Measurements from ENCODE around the gene ALDH3A1.

ALDH3A1 gene

GRCh38 chr17:19740933-19741332 lies 7.2 kb downstream of the ALDH3A1 start:
- DNase-seq = no peak

DNA sequence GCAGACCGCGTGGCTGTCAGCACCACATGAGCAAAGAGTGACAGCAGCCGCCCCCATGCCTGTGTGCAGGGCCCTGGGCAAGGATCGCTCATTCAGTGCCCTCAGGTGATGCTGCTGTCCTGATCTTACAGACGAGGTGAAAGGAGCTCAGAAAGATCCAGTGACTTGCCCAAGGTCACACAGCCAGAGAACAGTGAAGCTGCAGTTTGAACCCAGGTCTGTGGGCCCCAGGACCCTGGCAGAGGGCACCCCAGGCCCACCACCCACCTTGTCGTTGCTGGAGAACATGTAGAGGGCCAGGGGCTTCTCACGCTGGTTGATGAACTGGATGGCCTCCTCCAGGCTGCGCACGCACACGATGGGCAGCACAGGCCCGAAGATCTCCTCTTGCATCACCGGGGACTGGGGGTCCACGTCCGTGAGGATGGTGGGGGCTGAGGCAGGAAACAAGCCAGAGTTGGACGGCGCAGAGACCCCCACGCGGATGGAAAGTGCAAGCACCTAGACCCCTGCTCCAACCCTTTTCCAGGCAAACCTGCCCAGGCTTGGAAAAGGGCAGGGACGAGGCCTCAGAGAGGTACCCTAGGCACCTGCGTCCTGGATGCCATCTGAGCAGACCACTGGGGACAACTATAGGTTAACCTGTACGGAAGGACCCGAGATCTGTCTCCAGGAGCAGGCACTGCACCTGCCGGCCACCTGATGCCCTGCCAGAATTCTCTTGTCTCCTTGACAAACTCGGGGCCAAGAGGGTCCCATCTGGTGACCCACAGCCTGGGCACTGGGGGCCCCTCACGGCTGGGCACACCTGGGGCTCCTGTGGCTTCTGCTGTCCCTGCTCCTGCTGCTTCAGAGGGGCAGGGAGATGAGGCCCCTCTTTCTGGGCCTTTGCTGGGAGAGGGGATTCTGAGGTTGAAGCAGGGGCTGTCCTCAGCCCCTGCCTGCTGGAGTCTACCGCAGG lies 8.6 kb downstream of the ALDH3A1 start:
- no peak for DNase-seq

DNA sequence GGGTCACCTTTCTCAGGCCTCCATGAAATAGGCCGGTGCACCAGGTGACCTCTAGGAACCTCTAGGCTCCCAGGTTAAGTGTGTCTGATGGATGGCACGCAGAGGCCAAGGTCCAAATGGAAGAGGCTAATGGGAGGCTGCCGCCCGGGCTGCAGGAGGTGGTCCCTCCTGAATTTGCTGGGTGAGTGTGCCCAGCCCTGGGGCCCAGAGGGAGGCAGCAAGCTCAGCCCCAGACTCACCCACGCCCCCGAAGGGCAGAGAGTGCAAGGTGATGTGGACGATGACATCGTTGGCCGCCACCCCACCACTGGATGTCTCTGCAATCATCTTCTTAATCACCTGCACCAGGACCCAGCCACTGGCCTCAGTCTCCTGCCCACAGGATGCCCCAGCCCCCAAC lies 9.3 kb downstream of the ALDH3A1 start:
- DNase-seq = no peak

- DNase-seq = no peak
These were observed 10.0 kb downstream of the ALDH3A1 start for GRCh38 chr17:19738073-19738449.

GRCh38 chr17:19737305-19738072 lies 10.6 kb downstream of the ALDH3A1 start:
- no peak for DNase-seq

GRCh38 chr17:19736071-19736470 lies 12.0 kb downstream of the ALDH3A1 start:
- DNase-seq = no peak

DNA sequence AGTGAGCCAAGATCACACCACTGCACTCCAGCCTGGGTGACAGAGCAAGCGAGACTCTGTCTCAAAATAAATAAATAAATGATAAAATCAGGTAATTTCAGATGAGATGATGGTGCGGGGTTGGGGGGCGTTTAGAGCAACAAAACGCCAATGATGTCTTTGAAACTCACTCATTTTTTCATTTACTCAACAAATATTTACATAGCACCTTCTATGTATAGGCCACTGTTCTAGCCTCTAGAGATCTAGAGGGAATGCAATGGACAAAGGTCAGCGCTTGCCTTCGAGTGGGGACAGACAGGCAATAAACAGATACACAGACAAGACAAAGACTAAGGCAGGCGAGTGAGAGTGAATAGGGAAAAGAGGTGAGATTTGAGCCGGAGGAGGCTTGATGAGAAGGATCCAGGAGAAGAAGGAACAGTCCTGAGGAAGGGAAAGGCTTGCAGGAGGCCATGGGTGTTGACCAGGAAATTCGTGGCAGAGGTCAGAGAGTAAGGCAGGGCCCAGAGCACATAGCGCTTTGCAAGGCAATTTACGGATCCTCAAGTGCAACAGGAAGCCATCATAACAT lies 14.1 kb downstream of the ALDH3A1 start:
- DNase-seq = no peak

GRCh38 chr17:19731626-19732025 lies 16.5 kb downstream of the ALDH3A1 start:
- no peak for DNase-seq

- no peak for DNase-seq
These were observed 17.3 kb downstream of the ALDH3A1 start for GRCh38 chr17:19730843-19731242.

- DNase-seq = no peak
These were observed 18.2 kb downstream of the ALDH3A1 start for GRCh38 chr17:19729900-19730299.

DNA sequence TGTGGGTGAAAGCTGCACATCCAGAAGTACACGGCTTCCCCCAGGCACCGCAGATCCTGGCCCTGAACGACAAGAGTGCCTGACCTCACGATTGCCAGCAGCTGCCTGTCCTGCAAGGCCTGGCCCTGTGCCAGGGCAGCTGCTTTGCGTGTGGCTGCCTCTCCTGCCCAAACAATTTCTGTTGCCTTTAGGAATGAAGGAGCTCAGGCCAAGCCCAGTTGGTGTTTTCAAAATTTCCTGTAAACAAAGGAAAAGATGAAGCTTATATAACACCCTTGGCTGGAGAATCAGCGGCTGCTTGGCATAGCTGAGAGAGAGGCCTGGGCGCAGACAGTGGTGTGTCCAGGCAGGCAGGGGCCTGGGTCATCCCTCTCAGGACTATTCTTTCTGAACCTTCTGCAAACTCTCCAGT lies 20.0 kb downstream of the ALDH3A1 start:
- no peak for DNase-seq

DNA sequence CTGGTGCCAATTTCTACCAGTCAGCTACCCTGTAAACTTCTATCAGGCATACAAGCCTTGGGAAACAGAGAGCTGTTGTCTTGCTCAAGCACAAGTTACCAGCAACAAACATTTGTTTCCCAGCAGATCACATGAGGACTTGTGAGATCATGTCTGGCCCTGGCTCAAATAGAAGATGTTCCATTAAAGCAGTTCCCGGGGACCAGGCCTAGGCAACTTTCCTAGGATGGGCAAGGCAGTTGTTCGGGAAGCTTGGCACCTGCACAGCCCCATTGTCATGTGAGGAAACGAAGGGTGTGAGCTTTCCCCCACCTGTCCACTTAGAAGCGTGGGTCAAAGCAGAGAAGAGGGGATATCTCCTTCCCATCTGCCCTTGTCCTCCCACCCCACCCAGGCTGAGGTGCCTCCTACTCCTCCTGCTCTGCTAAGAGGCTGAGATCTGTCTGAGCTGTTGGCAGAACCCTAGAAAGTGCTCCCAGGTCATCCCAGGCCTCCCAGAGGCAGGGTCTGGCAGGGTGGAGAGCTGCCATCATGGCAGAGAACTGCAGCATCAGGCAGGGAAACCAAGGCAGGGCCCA lies 20.5 kb downstream of the ALDH3A1 start:
- DNase-seq = no peak

GRCh38 chr17:19726631-19727376 lies 21.3 kb downstream of the ALDH3A1 start:
- DNase-seq = no peak

- DNase-seq = no peak
These were observed 22.6 kb downstream of the ALDH3A1 start for GRCh38 chr17:19725486-19725885.

- no peak for DNase-seq
These were observed 23.3 kb downstream of the ALDH3A1 start for GRCh38 chr17:19724501-19725420.

GRCh38 chr17:19723964-19724363 lies 24.1 kb downstream of the ALDH3A1 start:
- DNase-seq = no peak

- no peak for DNase-seq
These were observed 27.3 kb downstream of the ALDH3A1 start for GRCh38 chr17:19720631-19721426.

DNA sequence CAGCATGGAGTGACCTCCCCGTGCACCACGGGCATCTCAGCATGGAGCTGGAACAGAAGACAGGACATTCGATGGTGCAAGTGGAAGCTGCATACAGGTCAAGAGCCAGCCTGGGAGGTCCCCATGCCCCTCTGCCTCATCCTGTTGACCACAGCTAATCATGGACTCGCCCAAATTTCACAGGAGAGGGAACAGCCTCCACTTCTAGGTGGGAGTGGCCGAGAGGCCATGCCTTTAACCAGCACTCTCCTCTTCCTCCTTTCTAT lies 28.0 kb downstream of the ALDH3A1 start:
- no peak for DNase-seq

DNA sequence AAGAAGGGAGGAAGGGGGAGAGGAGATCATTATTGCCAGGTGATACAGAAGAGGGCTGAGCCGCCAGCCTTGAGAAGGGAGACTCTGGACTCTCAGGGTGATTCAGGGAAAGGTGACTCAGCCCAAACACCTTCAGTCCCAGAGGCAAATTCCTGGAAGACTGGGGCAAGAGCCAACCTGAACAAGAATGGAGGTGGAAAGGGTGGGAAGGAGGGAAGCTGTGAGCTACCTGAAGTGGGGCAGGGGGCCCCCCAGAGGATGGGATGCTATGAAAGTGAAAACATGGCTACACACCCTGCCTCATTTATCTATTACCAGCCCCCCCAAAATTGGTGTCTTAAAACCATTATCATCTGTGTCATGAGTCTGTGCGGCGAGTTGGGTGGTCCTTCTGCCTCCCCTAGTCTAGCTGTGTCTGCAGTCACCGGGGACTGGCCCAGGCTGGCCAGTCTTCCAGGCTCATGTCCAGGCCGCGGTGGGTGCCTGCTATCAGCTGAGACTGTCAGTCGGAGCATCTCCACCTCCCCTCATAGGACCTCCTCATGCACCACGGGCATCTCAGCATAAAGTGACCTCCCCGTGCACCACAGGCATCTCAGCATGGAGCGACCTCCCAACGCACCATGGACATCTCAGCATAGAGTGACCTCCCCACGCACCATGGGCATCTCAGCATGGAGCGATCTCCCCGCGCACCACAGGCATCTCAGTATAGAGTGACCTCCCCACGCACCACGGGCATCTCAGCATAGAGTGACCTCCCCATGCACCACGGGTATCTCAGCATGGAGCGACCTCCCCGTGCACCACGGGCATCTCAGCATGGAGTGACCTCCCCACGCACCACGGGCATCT lies 28.5 kb downstream of the ALDH3A1 start:
- DNase-seq = no peak

Measured in AML-193 (cell line).